GM12878 (cell line): ENCODE measurements around the gene TRAPPC12. TPM values are rescaled to one million over a fixed set of nuclear protein-coding genes. Genes with fewer than 3 reads are reported as not detected.

Experiments used
- ATAC-seq: fragments of 200-7000 bp; cut with Tn5 transposase; 3 replicates; pipeline ENCODE4 v1.9.1; 2020; ENCODE audit warnings: mild to moderate bottlenecking, moderate library complexity
- BruUV-seq: library from RNA; stranded (reverse); fragments of 400-500 nt; replicated peaks from 2 replicates; lab custom pipeline; 2021; lab: Mats Ljungman, UMichigan
- CTCF ChIA-PET: fragments of 300-600 bp; sonication (Branson Sonifier 250); formaldehyde crosslinking; extraction: SDS; loops from one replicate; lab custom pipeline; 2021; ENCODE audit warnings: inconsistent platforms; lab: Yijun Ruan, JAX
- POLR2A ChIA-PET: fragments of 350-600 bp; formaldehyde crosslinking; extraction: SDS; loops from one replicate; lab custom pipeline; 2021; ENCODE audit warnings: inconsistent platforms; lab: Charles Lee
- RAD21 ChIA-PET: fragments of 300-600 bp; sonication (Branson Sonifier 250); formaldehyde crosslinking; loops from one replicate; lab custom pipeline; 2023; ENCODE audit warnings: antibody characterized with exemption; ENCODE audit not compliant: unreplicated experiment; lab: Charles Lee
- SMC1A ChIA-PET: fragments of 300-600 bp; sonication (Branson Sonifier 250); formaldehyde crosslinking; loops from one replicate; lab custom pipeline; 2023; ENCODE audit not compliant: unreplicated experiment, uncharacterized antibody; lab: Charles Lee
- DNase-seq: peaks from one replicate; pipeline ENCODE4 v3.0.0-alpha.2; 2011; ENCODE audit warnings: low read depth, low spot score
- FAIRE-seq: peaks from 3 replicates; lab custom pipeline; 2011; peaks lifted over from hg19 to GRCh38; lab: Jason Lieb, UNC
- H2AFZ ChIP-seq: 2 replicates; pipeline ENCODE4 v1.6.0; 2011; ENCODE audit warnings: low read depth, low read length, control low read depth; ENCODE audit not compliant: control insufficient read depth
- H3K27ac ChIP-seq: 2 replicates; pipeline ENCODE4 v1.5.1; 2011; ENCODE audit warnings: control low read depth; ENCODE audit not compliant: control insufficient read depth, insufficient read depth
- H3K27me3 ChIP-seq, 2 experiments: replicated peaks in 1 of 2; 2 replicates each; pipeline versions ENCODE4 v1.6.0 to v1.6.1; 2011; ENCODE audit warnings: low read length in 1 of 2; ENCODE audit not compliant: control insufficient read depth in 2 of 2, insufficient read depth in 2 of 2
- H3K36me3 ChIP-seq, 2 experiments: 2 replicates each; pipeline ENCODE4 v1.5.1; 2011; ENCODE audit warnings: low read length in 1 of 2; ENCODE audit not compliant: control insufficient read depth in 2 of 2, insufficient read depth in 2 of 2
- H3K4me1 ChIP-seq: 2 replicates; pipeline ENCODE4 v1.6.1; 2011; ENCODE audit warnings: mild to moderate bottlenecking, low read length, moderate library complexity, mixed read lengths; ENCODE audit not compliant: control insufficient read depth, insufficient read depth
- H3K4me2 ChIP-seq: 2 replicates; pipeline ENCODE4 v1.6.0; 2011; ENCODE audit warnings: control low read depth; ENCODE audit not compliant: control insufficient read depth, insufficient read depth
- H3K4me3 ChIP-seq: fragments of 200-600 bp; sonication (generic); 2 replicates; pipeline ENCODE4 v1.5.1; 2016
- H3K79me2 ChIP-seq: 2 replicates; pipeline ENCODE4 v1.6.0; 2011; ENCODE audit warnings: low read length; ENCODE audit not compliant: control insufficient read depth, insufficient read depth
- H3K9ac ChIP-seq: 2 replicates; pipeline ENCODE4 v1.8.0; 2011; ENCODE audit warnings: low read length, control low read depth, mixed read lengths; ENCODE audit not compliant: control insufficient read depth, insufficient read depth
- H3K9me3 ChIP-seq: replicated peaks from 3 replicates; pipeline ENCODE4 v1.5.1; 2011; ENCODE audit warnings: mild to moderate bottlenecking, low read length; ENCODE audit not compliant: control insufficient read depth, insufficient read depth
- H4K20me1 ChIP-seq: 2 replicates; pipeline ENCODE4 v1.6.0; 2011; ENCODE audit not compliant: control insufficient read depth, insufficient read depth
- ATF7 ChIP-seq: fragments of 450-650 bp; IDR thresholded peaks from 2 replicates; pipeline ENCODE4 v1.6.1; 2016; ENCODE audit warnings: low read depth, mild to moderate bottlenecking
- BACH1 ChIP-seq: fragments of 450-650 bp; IDR thresholded peaks from 2 replicates; pipeline ENCODE4 v1.6.1; 2017; ENCODE audit warnings: mild to moderate bottlenecking, borderline replicate concordance
- CUX1 ChIP-seq: IDR thresholded peaks from 2 replicates; pipeline ENCODE4 v1.6.1; 2012; ENCODE audit warnings: improper control_type of control experiment, low read depth, low read length; ENCODE audit not compliant: insufficient replicate concordance
- DPF2 ChIP-seq: fragments of 450-650 bp; IDR thresholded peaks from 2 replicates; pipeline ENCODE4 v1.6.1; 2017; ENCODE audit warnings: mild to moderate bottlenecking
- MLLT1 ChIP-seq: fragments of 450-650 bp; IDR thresholded peaks from 2 replicates; pipeline ENCODE4 v1.6.1; 2016; ENCODE audit warnings: mild to moderate bottlenecking
- MYC ChIP-seq: IDR thresholded peaks from 2 replicates; pipeline ENCODE4 v1.6.1; 2011; ENCODE audit warnings: mild to moderate bottlenecking, low read length, moderate library complexity, inconsistent platforms; ENCODE audit not compliant: insufficient read depth, insufficient replicate concordance, insufficient read length, severe bottlenecking
- NFYB ChIP-seq: IDR thresholded peaks from 2 replicates; pipeline ENCODE4 v1.6.1; 2011; ENCODE audit warnings: low read depth, mild to moderate bottlenecking, low read length, improper control_type of control experiment, moderate library complexity; ENCODE audit not compliant: insufficient read depth
- PAX5 ChIP-seq: IDR thresholded peaks from 2 replicates; pipeline ENCODE4 v1.6.1; 2011; ENCODE audit warnings: low read depth, low read length, borderline replicate concordance
- RB1 ChIP-seq: fragments of 450-650 bp; formaldehyde crosslinking; IDR thresholded peaks from 2 replicates; pipeline ENCODE4 v1.6.1; 2017; ENCODE audit warnings: mild to moderate bottlenecking, borderline replicate concordance
- RUNX3 ChIP-seq: IDR thresholded peaks from 2 replicates; pipeline ENCODE4 v1.6.1; 2012; ENCODE audit warnings: low read length, inconsistent platforms
- SMC3 ChIP-seq: IDR thresholded peaks from 2 replicates; pipeline ENCODE4 v1.6.1; 2011; ENCODE audit warnings: low read length, improper control_type of control experiment, borderline replicate concordance
- SPI1 ChIP-seq: IDR thresholded peaks from 2 replicates; pipeline ENCODE4 v1.6.1; 2011; ENCODE audit warnings: low read depth, mild to moderate bottlenecking, low read length, moderate library complexity, borderline replicate concordance; ENCODE audit not compliant: insufficient read depth
- YBX1 ChIP-seq: fragments of 450-650 bp; IDR thresholded peaks from 2 replicates; pipeline ENCODE4 v1.6.1; 2016; ENCODE audit warnings: antibody characterized with exemption
- ZNF274 ChIP-seq: IDR thresholded peaks from one replicate; pipeline ENCODE4 v1.8.0; 2011; ENCODE audit not compliant: insufficient read length, insufficient read depth
- WGBS: methylation state at CpG from one replicate; pipeline ENCODE4 v1.1.6; 2016; ENCODE audit warnings: low lambda C conversion rate; ENCODE audit not compliant: insufficient replicate concordance, insufficient coverage; ENCODE audit errors: missing lambda C conversion rate; 5-methylcytosine and 5-hydroxymethylcytosine counted together
- in situ Hi-C: fragments of 300-500 bp; cut with MboI; formaldehyde crosslinking; loops from 9 replicates; pipeline ENCODE4 v1.14.3; 2018; ENCODE audit warnings: mixed read lengths
- intact Hi-C: fragments of 100-400 bp; cut with micrococcal nuclease; formaldehyde crosslinking; loops from one replicate; pipeline ENCODE4 v1.14.2; 2022; ENCODE audit not compliant: unreplicated experiment
- polyA plus RNA-seq, 11 experiments: library from polyadenylated mRNA; depleted of rRNA in 4 of 11; unstranded in 6 of 11; stranded (reverse) in 5 of 11; fragments of >200 nt; fragmentation: Nextera tagmentation in 4 of 11; fragmentation: Illumina TruSeq in 1 of 11; extraction: Ambion mirVana in 4 of 11; extraction: Trizol in 1 of 11; gene quantifications; 1 replicate in 1 of 11; 2 replicates in 10 of 11; pipeline versions ENCODE4 v1.2.1 to v1.2.3, GENCODE V29; 2011 to 2016; ENCODE audit warnings: inconsistent platforms in 2 of 11, missing spikeins in 2 of 11, low read depth in 1 of 11
- total RNA-seq, 4 experiments: library from RNA; depleted of rRNA in 3 of 4; stranded (reverse); fragments of >200 nt in 3 of 4; fragmentation: Illumina TruSeq in 1 of 4; extraction: Trizol in 1 of 4; gene quantifications; 2 replicates each; pipeline versions ENCODE4 v1.2.1 to v1.2.3, GENCODE V29; 2013 to 2021

Gene TRAPPC12
- total and polyA plus RNA-seq, 10 of the 15 experiments (the other 5 are each of a cell fraction or from before 2014, with no cell fraction given) = 8.6 to 77.1 (median 37.4) TPM

- SMC1A ChIA-PET = no interaction called here
- WGBS = 97% methylated on average over 18 of the region's 18 CpGs
- intact Hi-C loops = no loop called here
These were observed 119.4 kb downstream of the TRAPPC12 start for GRCh38 chr2:3498783-3499394.

More at GRCh38 chr2:3498783-3499394, 119.4 kb downstream of the TRAPPC12 start:
- CTCF ChIA-PET = no interaction called here
- in situ Hi-C loops = no loop called here
- H2AFZ ChIP-seq = no peak overlapping the region
- RAD21 ChIA-PET = no interaction called here
- DNase-seq = no peak
- no peak overlapping the region for H3K9ac ChIP-seq
- H3K9me3 ChIP-seq = no peaks in the 10 kb centered on the region
- no peaks in the 10 kb centered on the region for H3K79me2 ChIP-seq
- H3K36me3 ChIP-seq = peaks cover 2 to 4% of the 10 kb centered on the region in 2 experiments; a peak in 3 of 4 replicates
- H3K4me2 ChIP-seq = no peak overlapping the region
- H3K27me3 ChIP-seq = no peaks in the 10 kb centered on the region
- POLR2A ChIA-PET = no interaction called here
- H4K20me1 ChIP-seq = no peaks in the 10 kb centered on the region
- ATAC-seq = no peak
- H3K4me1 ChIP-seq = no peaks in the 10 kb centered on the region
- no peak overlapping the region for H3K27ac ChIP-seq
- TF ChIP-seq DPF2 (no peak), RB1 (no peak), BACH1 (no peak), MYC (no peak), CUX1 (no peak), SPI1 (no peak), YBX1 (no peak), ZNF274 (no peak), MLLT1 (no peak), RUNX3 (no peak), NFYB (no peak), SMC3 (no peak), ATF7 (no peak), PAX5 (no peak)
- BruUV-seq = no TSS peak
- FAIRE-seq = no peak
- H3K4me3 ChIP-seq = no peak overlapping the region
